K562 (cell line): ENCODE data around the gene ZNF331.

ENCODE experiments used
- NR2C2 ChIP-seq, 2 experiments: fragments of 200-800 bp in 1 of 2; sonication (Bioruptor generic) in 1 of 2; sonication (generic) in 1 of 2; formaldehyde crosslinking in 1 of 2; IDR thresholded peaks; 2 replicates each; pipeline versions ENCODE4 v1.6.1 to v1.8.0; 2016 to 2022; ENCODE audit warnings: mild to moderate bottlenecking in 1 of 2, missing compliant biosample characterization in 1 of 2, missing genetic modification characterization in 1 of 2, missing genetic modification reagents in 1 of 2
- TF ChIP-seq, protein P1 (sequence below): IDR thresholded peaks from 2 replicates; pipeline ENCODE4 v1.6.1; 2011; ENCODE audit not compliant: insufficient read length; ENCODE audit errors: extremely low read depth
- TF ChIP-seq, protein P2 (sequence below), 3 experiments: IDR thresholded peaks in 2 of 3; conservative IDR thresholded peaks in 1 of 3; 2 replicates each; pipeline ENCODE4 v1.5.1; 2011 to 2012; ENCODE audit warnings: low read length in 3 of 3, mild to moderate bottlenecking in 3 of 3, control low read depth in 2 of 3, improper control_type of control experiment in 1 of 3, inconsistent platforms in 1 of 3, low read depth in 1 of 3, mixed read lengths in 1 of 3, moderate library complexity in 1 of 3; ENCODE audit not compliant: insufficient read depth in 2 of 3

DNA sequence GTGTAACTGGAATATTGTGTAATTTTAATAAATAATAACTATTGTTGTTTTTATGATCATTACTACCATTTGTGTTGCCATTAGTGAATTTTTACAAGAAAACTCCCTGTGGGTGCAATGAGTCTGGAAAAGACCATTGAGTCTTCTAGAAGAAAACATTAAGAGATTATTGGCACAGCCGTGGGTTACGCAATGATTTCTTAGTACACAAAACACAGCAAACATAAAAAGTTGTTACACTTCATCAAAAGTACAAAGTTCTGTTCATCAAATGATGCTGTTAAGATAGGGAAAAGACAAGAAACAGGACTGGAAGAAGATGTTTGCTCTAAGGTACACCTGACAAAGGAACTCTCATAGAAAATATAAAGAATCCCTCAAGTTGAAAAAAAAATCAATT is 41.6 kb downstream of the ZNF331 start:
- TF ChIP-seq, protein P1, sequence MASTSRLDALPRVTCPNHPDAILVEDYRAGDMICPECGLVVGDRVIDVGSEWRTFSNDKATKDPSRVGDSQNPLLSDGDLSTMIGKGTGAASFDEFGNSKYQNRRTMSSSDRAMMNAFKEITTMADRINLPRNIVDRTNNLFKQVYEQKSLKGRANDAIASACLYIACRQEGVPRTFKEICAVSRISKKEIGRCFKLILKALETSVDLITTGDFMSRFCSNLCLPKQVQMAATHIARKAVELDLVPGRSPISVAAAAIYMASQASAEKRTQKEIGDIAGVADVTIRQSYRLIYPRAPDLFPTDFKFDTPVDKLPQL: no peak
- TF ChIP-seq NR2C2 (CRISPR knock-in tag; IDR thresholded peaks at IDR 0.05) (no peak), NR2C2 (tag; IDR thresholded peaks at IDR 0.05) (no peak)
- TF ChIP-seq, protein P2, sequence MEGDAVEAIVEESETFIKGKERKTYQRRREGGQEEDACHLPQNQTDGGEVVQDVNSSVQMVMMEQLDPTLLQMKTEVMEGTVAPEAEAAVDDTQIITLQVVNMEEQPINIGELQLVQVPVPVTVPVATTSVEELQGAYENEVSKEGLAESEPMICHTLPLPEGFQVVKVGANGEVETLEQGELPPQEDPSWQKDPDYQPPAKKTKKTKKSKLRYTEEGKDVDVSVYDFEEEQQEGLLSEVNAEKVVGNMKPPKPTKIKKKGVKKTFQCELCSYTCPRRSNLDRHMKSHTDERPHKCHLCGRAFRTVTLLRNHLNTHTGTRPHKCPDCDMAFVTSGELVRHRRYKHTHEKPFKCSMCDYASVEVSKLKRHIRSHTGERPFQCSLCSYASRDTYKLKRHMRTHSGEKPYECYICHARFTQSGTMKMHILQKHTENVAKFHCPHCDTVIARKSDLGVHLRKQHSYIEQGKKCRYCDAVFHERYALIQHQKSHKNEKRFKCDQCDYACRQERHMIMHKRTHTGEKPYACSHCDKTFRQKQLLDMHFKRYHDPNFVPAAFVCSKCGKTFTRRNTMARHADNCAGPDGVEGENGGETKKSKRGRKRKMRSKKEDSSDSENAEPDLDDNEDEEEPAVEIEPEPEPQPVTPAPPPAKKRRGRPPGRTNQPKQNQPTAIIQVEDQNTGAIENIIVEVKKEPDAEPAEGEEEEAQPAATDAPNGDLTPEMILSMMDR (IDR thresholded peaks at IDR 0.05 in 2 of 3, conservative IDR thresholded peaks at IDR 0.05 in 1 of 3; ENCODE audit: insufficient read depth in 2 of 3, low read depth in 1 of 3, low read length in 3 of 3): no peak
